H9 (cell line): ENCODE results near the gene FHIT. TPM values are rescaled to one million over a fixed set of nuclear protein-coding genes. Genes with fewer than 3 reads are reported as not detected.

Experiments
- DNase-seq: peaks from one replicate; pipeline ENCODE4 v3.0.0-alpha.2; 2017
- H2AFZ ChIP-seq: one replicate; pipeline ENCODE4 v1.6.1; 2013; ENCODE audit warnings: mild to moderate bottlenecking, low read length, control low read depth, moderate library complexity
- H2AK5ac ChIP-seq: 2 replicates; pipeline ENCODE4 v1.6.1; 2013; ENCODE audit warnings: low read length, control low read depth, mixed read lengths; ENCODE audit not compliant: insufficient read length
- H2BK120ac ChIP-seq: one replicate; pipeline ENCODE4 v1.6.1; 2013; ENCODE audit warnings: low read depth, mild to moderate bottlenecking, low read length, control low read depth, inconsistent platforms; ENCODE audit not compliant: poor library complexity, severe bottlenecking
- H2BK12ac ChIP-seq: 2 replicates; pipeline ENCODE4 v1.6.1; 2013; ENCODE audit warnings: low read length, control low read depth, mixed read lengths, low read depth; ENCODE audit not compliant: insufficient read length
- H2BK15ac ChIP-seq: 2 replicates; pipeline ENCODE4 v1.6.1; 2013; ENCODE audit warnings: low read depth, low read length, control low read depth
- H2BK20ac ChIP-seq: one replicate; pipeline ENCODE4 v1.6.1; 2013; ENCODE audit warnings: low read depth, mild to moderate bottlenecking, low read length, control low read depth, inconsistent platforms; ENCODE audit not compliant: poor library complexity, severe bottlenecking
- H2BK5ac ChIP-seq: 2 replicates; pipeline ENCODE4 v1.6.1; 2013; ENCODE audit warnings: low read length, control low read depth, mixed read lengths; ENCODE audit not compliant: insufficient read length
- H3K14ac ChIP-seq: 2 replicates; pipeline ENCODE4 v1.6.1; 2013; ENCODE audit warnings: low read length, control low read depth; ENCODE audit not compliant: insufficient read depth
- H3K18ac ChIP-seq: 2 replicates; pipeline ENCODE4 v1.6.1; 2013; ENCODE audit warnings: low read depth, mild to moderate bottlenecking, mixed read lengths, low read length, control low read depth; ENCODE audit not compliant: insufficient read length
- H3K23ac ChIP-seq: 2 replicates; pipeline ENCODE4 v1.6.1; 2013; ENCODE audit warnings: low read length, control low read depth, mixed read lengths, low read depth; ENCODE audit not compliant: insufficient read length
- H3K23me2 ChIP-seq: 2 replicates; pipeline ENCODE4 v1.6.1; 2013; ENCODE audit warnings: low read depth, mild to moderate bottlenecking, mixed read lengths, low read length, control low read depth; ENCODE audit not compliant: insufficient read length, poor library complexity, severe bottlenecking
- H3K27ac ChIP-seq: 2 replicates; pipeline ENCODE4 v1.5.1; 2013; ENCODE audit warnings: low read length, control low read depth, mixed read lengths, low read depth; ENCODE audit not compliant: insufficient read length
- H3K27me3 ChIP-seq: 2 replicates; pipeline ENCODE4 v1.6.1; 2013; ENCODE audit warnings: low read length, control low read depth, inconsistent platforms; ENCODE audit not compliant: insufficient read depth
- H3K4ac ChIP-seq: 2 replicates; pipeline ENCODE4 v1.6.1; 2013; ENCODE audit warnings: low read depth, mild to moderate bottlenecking, control low read depth, inconsistent platforms, low read length, moderate library complexity
- H3K4me1 ChIP-seq: 2 replicates; pipeline ENCODE4 v1.6.1; 2013; ENCODE audit warnings: low read length, control low read depth, inconsistent platforms; ENCODE audit not compliant: insufficient read depth
- H3K4me2 ChIP-seq: 2 replicates; pipeline ENCODE4 v1.6.1; 2013; ENCODE audit warnings: low read length, control low read depth, mixed read lengths; ENCODE audit not compliant: insufficient read length, insufficient read depth
- H3K56ac ChIP-seq: 2 replicates; pipeline ENCODE4 v1.6.1; 2013; ENCODE audit warnings: low read depth, mild to moderate bottlenecking, mixed read lengths, low read length, control low read depth; ENCODE audit not compliant: insufficient read length
- H3K79me1 ChIP-seq: 2 replicates; pipeline ENCODE4 v1.6.1; 2013; ENCODE audit warnings: low read depth, mild to moderate bottlenecking, moderate library complexity, low read length, control low read depth, inconsistent platforms; ENCODE audit not compliant: insufficient read depth, poor library complexity, severe bottlenecking
- H3K79me2 ChIP-seq: 2 replicates; pipeline ENCODE4 v1.6.1; 2013; ENCODE audit warnings: low read length, control low read depth, inconsistent platforms; ENCODE audit not compliant: insufficient read depth
- H3K9ac ChIP-seq: 2 replicates; pipeline ENCODE4 v1.6.1; 2013; ENCODE audit warnings: low read length, control low read depth, mixed read lengths; ENCODE audit not compliant: insufficient read length; ENCODE audit errors: extremely low read depth
- H3K9me3 ChIP-seq: one replicate; pipeline ENCODE4 v1.6.1; 2013; ENCODE audit warnings: low read depth, low read length, inconsistent platforms; ENCODE audit not compliant: control insufficient read depth
- H3T11ph ChIP-seq: one replicate; pipeline ENCODE4 v1.6.1; 2013; ENCODE audit warnings: mild to moderate bottlenecking, low read length, control low read depth, inconsistent platforms
- H4K20me1 ChIP-seq: one replicate; pipeline ENCODE4 v1.6.1; 2013; ENCODE audit not compliant: control insufficient read depth, insufficient read length, insufficient read depth
- H4K5ac ChIP-seq: 2 replicates; pipeline ENCODE4 v1.6.1; 2013; ENCODE audit warnings: low read depth, mild to moderate bottlenecking, mixed read lengths, low read length, control low read depth; ENCODE audit not compliant: insufficient read length
- H4K8ac ChIP-seq: replicated peaks from 2 replicates; pipeline ENCODE4 v1.6.1; 2013; ENCODE audit warnings: low read length, control low read depth, mixed read lengths, low read depth; ENCODE audit not compliant: insufficient read length
- H4K91ac ChIP-seq: 2 replicates; pipeline ENCODE4 v1.6.1; 2013; ENCODE audit warnings: low read depth, mild to moderate bottlenecking, moderate library complexity, mixed read lengths, low read length, control low read depth; ENCODE audit not compliant: insufficient read length
- H3K27ac Mint-ChIP-seq, 3 experiments: 2 replicates in 2 of 3; 3 replicates in 1 of 3; pipeline ENCODE4 v1.8.0; 2020 to 2021; ENCODE audit warnings: mixed read lengths in 3 of 3, mild to moderate bottlenecking in 1 of 3, moderate library complexity in 1 of 3
- H3K27me3 Mint-ChIP-seq: 2 replicates; pipeline ENCODE4 v1.8.0; 2021; ENCODE audit warnings: low read depth, mild to moderate bottlenecking, moderate library complexity, mixed read lengths
- H3K36me3 Mint-ChIP-seq, 3 experiments: 2 replicates in 2 of 3; 3 replicates in 1 of 3; pipeline ENCODE4 v1.8.0; 2020 to 2021; ENCODE audit warnings: low read depth in 3 of 3, mixed read lengths in 3 of 3; ENCODE audit not compliant: insufficient read depth in 1 of 3
- H3K4me1 Mint-ChIP-seq, 2 experiments: 2 replicates each; pipeline ENCODE4 v1.8.0; 2020; ENCODE audit warnings: mixed read lengths in 2 of 2
- H3K4me3 Mint-ChIP-seq, 2 experiments: 2 replicates in 1 of 2; 3 replicates in 1 of 2; pipeline ENCODE4 v1.8.0; 2020 to 2021; ENCODE audit warnings: mild to moderate bottlenecking in 2 of 2, mixed read lengths in 2 of 2, moderate library complexity in 1 of 2
- H3K9me3 Mint-ChIP-seq, 2 experiments: 2 replicates in 1 of 2; 3 replicates in 1 of 2; pipeline ENCODE4 v1.8.0; 2020; ENCODE audit warnings: mild to moderate bottlenecking in 2 of 2, mixed read lengths in 2 of 2, moderate library complexity in 1 of 2
- CTCF ChIP-seq: fragments of 200-600 bp; sonication (generic); conservative IDR thresholded peaks from 3 replicates; pipeline ENCODE4 v1.8.0; 2021; ENCODE audit warnings: antibody characterized with exemption, mild to moderate bottlenecking
- WGBS: extraction: QIAGEN DNeasy Blood & Tissue Kit; methylation state at CpG from one replicate; pipeline ENCODE4 v1.1.7; 2013; ENCODE audit warnings: missing lambda C conversion rate, low lambda C conversion rate, mixed read lengths; ENCODE audit not compliant: insufficient read length; ENCODE audit errors: extremely low coverage; 5-methylcytosine and 5-hydroxymethylcytosine counted together
- total RNA-seq: library from RNA; stranded (reverse); gene quantifications from 2 replicates; pipeline ENCODE4 v1.2.1, GENCODE V29; 2021

FHIT gene
- total RNA-seq, 1 experiment from 2014 or later: 3.0 TPM

- H3K9ac ChIP-seq: no peak overlapping the region
- DNase-seq: no peak
- no peak overlapping the region for H2BK12ac ChIP-seq
- H4K20me1 ChIP-seq: no peaks in the 10 kb centered on the region
- H3K14ac ChIP-seq: no peak overlapping the region
- H3K27ac ChIP-seq: no peak overlapping the region
- H2AK5ac ChIP-seq: no peak overlapping the region
- no peak overlapping the region for H4K8ac ChIP-seq
- no peak overlapping the region for H3T11ph ChIP-seq
- H3K4me1 Mint-ChIP-seq: peaks cover 0 to 2% of the 10 kb centered on the region in 2 experiments; a peak in 1 of 4 replicates
- no peak overlapping the region for H4K91ac ChIP-seq
- no peaks in the 10 kb centered on the region for H3K27me3 Mint-ChIP-seq
- no peak overlapping the region for H3K27ac Mint-ChIP-seq
- no peaks in the 10 kb centered on the region for H3K79me2 ChIP-seq
- no peak overlapping the region for H3K56ac ChIP-seq
- no peak overlapping the region for H4K5ac ChIP-seq
- no peaks in the 10 kb centered on the region for H3K27me3 ChIP-seq
- WGBS: no CpG with 5 or more reads among the region's 2 CpGs
- no peaks in the 10 kb centered on the region for H3K36me3 Mint-ChIP-seq
- H3K9me3 ChIP-seq: no peaks in the 10 kb centered on the region
- no peak overlapping the region for H2BK20ac ChIP-seq
- no peak overlapping the region for H3K18ac ChIP-seq
- H3K79me1 ChIP-seq: no peaks in the 10 kb centered on the region
- H3K23me2 ChIP-seq: no peaks in the 10 kb centered on the region
- no peak overlapping the region for H3K4ac ChIP-seq
- H3K4me3 Mint-ChIP-seq: no peak overlapping the region
- TF ChIP-seq CTCF: no peak
- no peak overlapping the region for H2BK120ac ChIP-seq
- H3K4me1 ChIP-seq: no peaks in the 10 kb centered on the region
- H2BK15ac ChIP-seq: no peak overlapping the region
- H3K4me2 ChIP-seq: no peak overlapping the region
- no peaks in the 10 kb centered on the region for H3K9me3 Mint-ChIP-seq
- no peak overlapping the region for H3K23ac ChIP-seq
- no peak overlapping the region for H2BK5ac ChIP-seq
- no peak overlapping the region for H2AFZ ChIP-seq
These were observed 17.4 kb upstream of the FHIT start for GRCh38 chr3:61268644-61269043.
